ENCODE results near the gene RAB3GAP1.
"Not testable (repeated sequence)": the region's sequence is repeated elsewhere in the genome, so short reads cannot be mapped to it uniquely, and the experiment has no call there.

RAB3GAP1 gene

GRCh38 chr2:135105513-135106316 lies 53.6 kb downstream of the RAB3GAP1 start:
- DNase-seq: not testable (repeated sequence)

- no peak for DNase-seq
These were observed 61.2 kb downstream of the RAB3GAP1 start for GRCh38 chr2:135113322-135113721.

GRCh38 chr2:135119582-135119981 lies 67.5 kb downstream of the RAB3GAP1 start:
- DNase-seq: no peak

GRCh38 chr2:135121016-135121657 lies 69.0 kb downstream of the RAB3GAP1 start:
- DNase-seq: no peak

- DNase-seq: not testable (repeated sequence)
These were observed 69.6 kb downstream of the RAB3GAP1 start for GRCh38 chr2:135121658-135122039.

GRCh38 chr2:135124924-135125886 lies 73.1 kb downstream of the RAB3GAP1 start:
- no peak for DNase-seq

GRCh38 chr2:135125940-135126339 lies 73.8 kb downstream of the RAB3GAP1 start:
- DNase-seq: no peak

- DNase-seq: no peak
These were observed 78.7 kb downstream of the RAB3GAP1 start for GRCh38 chr2:135130751-135131150.

- DNase-seq: no peak
These were observed 80.2 kb downstream of the RAB3GAP1 start for GRCh38 chr2:135132314-135132713.

- DNase-seq: no peak
These were observed 88.5 kb downstream of the RAB3GAP1 start for GRCh38 chr2:135140606-135141005.

GRCh38 chr2:135142323-135142722 lies 90.2 kb downstream of the RAB3GAP1 start:
- no peak for DNase-seq

GRCh38 chr2:135144343-135144742 lies 92.3 kb downstream of the RAB3GAP1 start:
- no peak for DNase-seq

GRCh38 chr2:135149251-135149650 lies 97.2 kb downstream of the RAB3GAP1 start:
- no peak for DNase-seq

GRCh38 chr2:135150725-135151124 lies 98.6 kb downstream of the RAB3GAP1 start:
- DNase-seq: no peak

GRCh38 chr2:135151615-135152014 lies 99.5 kb downstream of the RAB3GAP1 start:
- no peak for DNase-seq

- DNase-seq: no peak
These were observed 100.3 kb downstream of the RAB3GAP1 start for GRCh38 chr2:135152361-135152760.

GRCh38 chr2:135154962-135155361 lies 102.9 kb downstream of the RAB3GAP1 start:
- DNase-seq: no peak

- no peak for DNase-seq
These were observed 105.8 kb downstream of the RAB3GAP1 start for GRCh38 chr2:135157856-135158255.

GRCh38 chr2:135159191-135159590 lies 107.1 kb downstream of the RAB3GAP1 start:
- DNase-seq: no peak

GRCh38 chr2:135162377-135162776 lies 110.3 kb downstream of the RAB3GAP1 start:
- DNase-seq: peak; percentile 15

- DNase-seq: no peak
These were observed 110.7 kb downstream of the RAB3GAP1 start for GRCh38 chr2:135162786-135163185.

- DNase-seq: no peak
These were observed 111.2 kb downstream of the RAB3GAP1 start for GRCh38 chr2:135163306-135163705.

GRCh38 chr2:135163901-135164300 lies 111.8 kb downstream of the RAB3GAP1 start:
- DNase-seq: no peak
